ENCODE measurements around the gene PHGDH. TPM values are rescaled to one million over a fixed set of nuclear protein-coding genes. Genes with fewer than 3 reads are reported as not detected.

The PHGDH gene
- total and polyA plus RNA-seq, 9 of the 15 experiments (the other 6 are each of a cell fraction or from before 2014, with no cell fraction given): 6.7 to 84.2 (median 36.2) TPM

GRCh38 chr1:119715542-119715941 lies 3.8 kb downstream of the PHGDH start:
- Histone ChIP-seq H3K36me3 (ENCODE audit: control insufficient read depth, insufficient read depth, low read length) (no peaks in the 10 kb centered on the region), H4K20me1 (replicated peaks; ENCODE audit: control insufficient read depth, insufficient read depth, low read length) (peaks cover 39% of the 10 kb centered on the region), H3K4me1 (replicated peaks in 1 of 2; ENCODE audit: control insufficient read depth in 2 of 2, insufficient read depth in 2 of 2, low read length in 2 of 2) (peaks cover 17 to 30% of the 10 kb centered on the region in 2 experiments), H3K9me3 (replicated peaks; ENCODE audit: control insufficient read depth, insufficient read depth, low read depth, low read length) (no peaks in the 10 kb centered on the region), H3K27ac (ENCODE audit: extremely low read depth, low read depth, low read length) (no peak overlapping the region), H3K79me2 (ENCODE audit: control insufficient read depth, insufficient read depth, low read length) (peaks cover 64% of the 10 kb centered on the region), H2AFZ (ENCODE audit: low read depth, low read length) (peak overlapping the region; percentile 11), H3K4me2 (ENCODE audit: insufficient read depth, low read length) (peak overlapping the region; percentile 52; the same call in 1 of the 2 replicates), H3K27me3 (ENCODE audit: control insufficient read depth in 2 of 2, insufficient read depth in 2 of 2, low read length in 2 of 2) (peaks cover 0 to 5% of the 10 kb centered on the region in 2 experiments; a peak in 1 of 5 replicates), H3K9me1 (ENCODE audit: control insufficient read depth, insufficient read depth, low read length) (no peaks in the 10 kb centered on the region), H3K9ac (ENCODE audit: insufficient read depth in 1 of 2, low read depth in 2 of 2, low read length in 2 of 2) (peak overlapping the region in 1 of 2 experiments; percentile 46; a peak in 1 of 4 replicates), H3K4me3 (no peak overlapping the region)
- FAIRE-seq: no peak
- POLR2A ChIA-PET: interaction anchor here (0.8 to 1.4 kb wide), 5 partner anchors 9 to 152 kb away, joined by 3 to 4 read pairs (median 3); no protein-coding TSS in a partner anchor
- peak in 1 of 4 experiments; percentile 14 for DNase-seq (ENCODE audit: extremely low read depth in 1 of 4, low spot score in 3 of 4)
- CTCF ChIA-PET (ENCODE audit: low intra/inter-chr PET ratio): no interaction called here
- 0 out of 3 replicates have a peak, but pooled peaks have one; percentile 3 for ATAC-seq
- intact Hi-C loops (cut with micrococcal nuclease) (no loop called here), in situ Hi-C loops (cut with MboI) (no loop called here)
- BruUV-seq (replicated peaks): no TSS peak
- 14% methylated on average over 5 of the region's 5 CpGs for WGBS (ENCODE audit: insufficient coverage, low coverage, missing lambda C conversion rate)
- TF ChIP-seq TAF1 (IDR thresholded peaks at IDR 0.05; ENCODE audit: control insufficient read depth, extremely low read depth, insufficient read depth, low read length, severe bottlenecking) (no peak), ZNF197 (CRISPR knock-in tag; IDR thresholded peaks at IDR 0.05; ENCODE audit: low read depth) (no peak), LCOR (CRISPR knock-in tag; IDR thresholded peaks at IDR 0.05) (no peak), ARID2 (IDR thresholded peaks at IDR 0.05) (no peak), TFE3 (CRISPR knock-in tag; IDR thresholded peaks at IDR 0.05) (no peak), KDM4B (IDR thresholded peaks at IDR 0.05; ENCODE audit: borderline replicate concordance in 2 of 2, low read depth in 1 of 2) (no peak), SETDB1 (IDR thresholded peaks at IDR 0.05; ENCODE audit: low read length) (no peak), E2F3 (CRISPR knock-in tag; IDR thresholded peaks at IDR 0.05) (no peak), MEIS2 (IDR thresholded peaks at IDR 0.05; ENCODE audit: partially characterized antibody) (peak; percentile 85), BRD4 (IDR thresholded peaks at IDR 0.05) (no peak), PKNOX1 (IDR thresholded peaks at IDR 0.05) (peak; percentile 80), RREB1 (CRISPR knock-in tag; IDR thresholded peaks at IDR 0.05) (no peak), RAD21 (CRISPR knock-in tag; conservative IDR thresholded peaks at IDR 0.05 in 1 of 2, IDR thresholded peaks at IDR 0.05 in 1 of 2) (0 out of 4 replicates have a peak, but pooled peaks of 1 of the 2 experiments have one; percentile 2)

Measured in K562 (cell line).